Measurements from ENCODE around the gene LOXL4.

DNA sequence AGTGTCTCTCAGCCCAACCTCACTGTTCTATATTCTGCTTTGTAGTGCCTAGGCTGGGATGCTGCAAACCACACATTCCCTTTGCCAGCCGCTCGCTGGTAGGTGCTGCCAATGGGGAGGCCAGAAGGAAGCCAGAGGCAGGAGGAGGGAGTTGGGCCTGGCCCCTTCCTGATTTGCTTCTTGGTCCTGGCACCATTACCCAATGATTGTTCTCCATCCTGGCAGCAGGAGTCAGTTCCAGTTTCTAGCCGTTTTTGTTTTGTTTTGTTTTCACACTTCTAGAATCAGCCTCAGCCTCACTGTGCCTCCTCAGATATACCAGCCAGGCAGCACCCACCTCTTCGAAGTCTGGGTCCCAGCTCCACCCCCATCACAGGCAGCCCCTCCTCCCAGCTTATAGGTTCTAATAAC, 27.4 kb upstream of the LOXL4 start:
- TF ChIP-seq POLR2A (IDR thresholded peaks at IDR 0.05; ENCODE audit: extremely low read depth, insufficient read length) (no peak), MYC (IDR thresholded peaks at IDR 0.05; ENCODE audit: low read depth, low read length) (no peak)
- TF ChIP-seq, protein P1, sequence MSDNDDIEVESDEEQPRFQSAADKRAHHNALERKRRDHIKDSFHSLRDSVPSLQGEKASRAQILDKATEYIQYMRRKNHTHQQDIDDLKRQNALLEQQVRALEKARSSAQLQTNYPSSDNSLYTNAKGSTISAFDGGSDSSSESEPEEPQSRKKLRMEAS (IDR thresholded peaks at IDR 0.05; ENCODE audit: low read depth, low read length): no peak
- TF ChIP-seq, protein P2, sequence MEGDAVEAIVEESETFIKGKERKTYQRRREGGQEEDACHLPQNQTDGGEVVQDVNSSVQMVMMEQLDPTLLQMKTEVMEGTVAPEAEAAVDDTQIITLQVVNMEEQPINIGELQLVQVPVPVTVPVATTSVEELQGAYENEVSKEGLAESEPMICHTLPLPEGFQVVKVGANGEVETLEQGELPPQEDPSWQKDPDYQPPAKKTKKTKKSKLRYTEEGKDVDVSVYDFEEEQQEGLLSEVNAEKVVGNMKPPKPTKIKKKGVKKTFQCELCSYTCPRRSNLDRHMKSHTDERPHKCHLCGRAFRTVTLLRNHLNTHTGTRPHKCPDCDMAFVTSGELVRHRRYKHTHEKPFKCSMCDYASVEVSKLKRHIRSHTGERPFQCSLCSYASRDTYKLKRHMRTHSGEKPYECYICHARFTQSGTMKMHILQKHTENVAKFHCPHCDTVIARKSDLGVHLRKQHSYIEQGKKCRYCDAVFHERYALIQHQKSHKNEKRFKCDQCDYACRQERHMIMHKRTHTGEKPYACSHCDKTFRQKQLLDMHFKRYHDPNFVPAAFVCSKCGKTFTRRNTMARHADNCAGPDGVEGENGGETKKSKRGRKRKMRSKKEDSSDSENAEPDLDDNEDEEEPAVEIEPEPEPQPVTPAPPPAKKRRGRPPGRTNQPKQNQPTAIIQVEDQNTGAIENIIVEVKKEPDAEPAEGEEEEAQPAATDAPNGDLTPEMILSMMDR (IDR thresholded peaks at IDR 0.05; ENCODE audit: low read depth, low read length): no peak

All from NB4 (cell line).